BE2C (cell line): ENCODE results near the gene MZF1.
"Not testable (repeated sequence)": the region's sequence is repeated elsewhere in the genome, so short reads cannot be mapped to it uniquely, and the experiment has no call there.

Experiments
- DNase-seq: peaks from one replicate; pipeline ENCODE4 v3.0.0-alpha.2; 2020
- H3K27me3 ChIP-seq: fragments of 250-450 bp; sonication (Bioruptor Pico); 2 replicates; pipeline ENCODE4 v1.5.1; 2020; ENCODE audit warnings: mild to moderate bottlenecking
- H3K36me3 ChIP-seq: fragments of 250-450 bp; sonication (Bioruptor Pico); 2 replicates; pipeline ENCODE4 v1.5.1; 2020; ENCODE audit warnings: mild to moderate bottlenecking
- H3K4me1 ChIP-seq: fragments of 250-450 bp; sonication (Bioruptor Pico); 2 replicates; pipeline ENCODE4 v1.5.1; 2020
- H3K4me3 ChIP-seq: 2 replicates; pipeline ENCODE4 v1.5.1; 2011; ENCODE audit warnings: low read depth, low read length
- H3K9me3 ChIP-seq: fragments of 250-450 bp; sonication (Bioruptor Pico); 2 replicates; pipeline ENCODE4 v1.5.1; 2020
- TF ChIP-seq, protein P1 (sequence below): IDR thresholded peaks from 2 replicates; pipeline ENCODE4 v1.5.1; 2012; ENCODE audit warnings: mild to moderate bottlenecking, low read depth, low read length

MZF1 gene

GRCh38 chr19:58547323-58548312 lies 25.5 kb downstream of the MZF1 start:
- H3K36me3 ChIP-seq: peaks cover 67% of the 10 kb centered on the region
- no peak for DNase-seq
- H3K4me1 ChIP-seq: no peaks in the 10 kb centered on the region
- H3K27me3 ChIP-seq: peaks cover 6% of the 10 kb centered on the region
- TF ChIP-seq, protein P1, sequence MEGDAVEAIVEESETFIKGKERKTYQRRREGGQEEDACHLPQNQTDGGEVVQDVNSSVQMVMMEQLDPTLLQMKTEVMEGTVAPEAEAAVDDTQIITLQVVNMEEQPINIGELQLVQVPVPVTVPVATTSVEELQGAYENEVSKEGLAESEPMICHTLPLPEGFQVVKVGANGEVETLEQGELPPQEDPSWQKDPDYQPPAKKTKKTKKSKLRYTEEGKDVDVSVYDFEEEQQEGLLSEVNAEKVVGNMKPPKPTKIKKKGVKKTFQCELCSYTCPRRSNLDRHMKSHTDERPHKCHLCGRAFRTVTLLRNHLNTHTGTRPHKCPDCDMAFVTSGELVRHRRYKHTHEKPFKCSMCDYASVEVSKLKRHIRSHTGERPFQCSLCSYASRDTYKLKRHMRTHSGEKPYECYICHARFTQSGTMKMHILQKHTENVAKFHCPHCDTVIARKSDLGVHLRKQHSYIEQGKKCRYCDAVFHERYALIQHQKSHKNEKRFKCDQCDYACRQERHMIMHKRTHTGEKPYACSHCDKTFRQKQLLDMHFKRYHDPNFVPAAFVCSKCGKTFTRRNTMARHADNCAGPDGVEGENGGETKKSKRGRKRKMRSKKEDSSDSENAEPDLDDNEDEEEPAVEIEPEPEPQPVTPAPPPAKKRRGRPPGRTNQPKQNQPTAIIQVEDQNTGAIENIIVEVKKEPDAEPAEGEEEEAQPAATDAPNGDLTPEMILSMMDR: no peak
- H3K9me3 ChIP-seq: no peaks in the 10 kb centered on the region
- H3K4me3 ChIP-seq: no peak overlapping the region

DNA sequence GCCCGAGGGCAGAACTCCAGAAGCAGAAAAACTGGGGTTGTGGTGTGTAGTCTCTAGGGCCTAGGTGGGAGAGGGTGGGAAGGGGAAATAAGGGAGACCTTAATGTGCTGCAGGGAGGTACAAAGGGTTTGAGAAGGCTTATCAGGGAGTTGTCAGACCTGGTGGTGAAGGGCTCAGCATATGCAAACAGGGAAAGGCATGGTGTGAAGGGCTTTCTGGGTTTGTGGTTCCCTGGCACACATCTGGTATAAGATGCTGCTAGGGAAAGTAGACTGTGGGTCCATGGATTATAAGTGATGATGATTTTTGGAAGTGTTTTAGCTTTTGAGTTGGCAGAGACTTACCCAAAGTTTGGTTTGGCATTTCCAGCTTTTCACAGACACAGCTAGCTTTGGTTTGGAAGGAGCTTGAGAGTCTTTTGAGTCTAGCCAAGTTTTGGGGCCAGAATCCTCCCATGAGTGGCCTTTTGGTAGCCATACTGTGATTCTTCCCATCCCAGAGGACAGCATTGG lies 27.1 kb downstream of the MZF1 start:
- DNase-seq: no peak
- H3K4me1 ChIP-seq: no peaks in the 10 kb centered on the region
- no peaks in the 10 kb centered on the region for H3K9me3 ChIP-seq
- peak overlapping the region; percentile 79 for H3K4me3 ChIP-seq
- H3K27me3 ChIP-seq: peaks cover 6% of the 10 kb centered on the region
- peaks cover 52% of the 10 kb centered on the region for H3K36me3 ChIP-seq
- TF ChIP-seq, protein P1: no peak

DNA sequence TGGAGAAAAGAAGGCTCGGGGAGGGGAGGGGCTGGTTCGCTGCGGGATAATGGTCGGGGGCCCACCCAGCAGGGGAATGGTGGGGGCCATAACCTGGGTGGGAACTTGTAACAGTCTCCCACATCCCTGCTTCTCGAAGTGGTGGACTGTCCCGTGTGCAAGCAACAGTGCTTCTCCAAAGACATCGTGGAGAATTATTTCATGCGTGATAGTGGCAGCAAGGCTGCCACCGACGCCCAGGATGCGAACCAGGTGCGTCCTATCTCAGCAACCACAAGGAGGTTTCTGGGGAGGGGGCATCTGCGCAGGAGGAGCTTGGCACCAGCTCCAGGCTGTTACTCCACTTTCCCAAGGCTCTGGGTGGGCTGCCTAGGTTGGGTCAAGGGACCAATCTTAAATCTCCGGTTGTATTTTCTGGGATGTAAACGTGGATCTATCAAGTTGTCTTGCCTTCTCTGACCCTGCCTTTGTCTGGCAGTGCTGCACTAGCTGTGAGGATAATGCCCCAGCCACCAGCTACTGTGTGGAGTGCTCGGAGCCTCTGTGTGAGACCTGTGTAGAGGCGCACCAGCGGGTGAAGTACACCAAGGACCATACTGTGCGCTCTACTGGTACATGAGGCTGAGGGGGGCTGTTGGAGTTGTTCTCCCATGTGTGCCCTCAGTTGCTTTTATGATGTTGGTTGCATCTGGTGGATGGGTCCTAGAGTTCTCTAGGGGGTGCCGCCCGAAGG lies 27.7 kb downstream of the MZF1 start:
- H3K36me3 ChIP-seq: peaks cover 46% of the 10 kb centered on the region
- H3K9me3 ChIP-seq: no peaks in the 10 kb centered on the region
- peaks cover 6% of the 10 kb centered on the region for H3K27me3 ChIP-seq
- DNase-seq: no peak
- TF ChIP-seq, protein P1: no peak
- no peaks in the 10 kb centered on the region for H3K4me1 ChIP-seq
- peak overlapping the region; percentile 79 for H3K4me3 ChIP-seq

- DNase-seq: peak; percentile 60
- Histone ChIP-seq H3K4me1 (no peaks in the 10 kb centered on the region), H3K36me3 (peaks cover 39% of the 10 kb centered on the region), H3K27me3 (peaks cover 6% of the 10 kb centered on the region), H3K9me3 (no peaks in the 10 kb centered on the region), H3K4me3 (peak overlapping the region; percentile 79)
- TF ChIP-seq, protein P1: no peak
Observed at GRCh38 chr19:58544591-58545285, 28.4 kb downstream of the MZF1 start.

GRCh38 chr19:58543826-58544590 lies 29.1 kb downstream of the MZF1 start, which contains the start of gene TRIM28:
TSS of gene TRIM28 (plus strand) at chr19:58544064. CDS start at chr19:58544758, 694 bp downstream.
- Histone ChIP-seq H3K27me3 (peaks cover 6% of the 10 kb centered on the region), H3K9me3 (no peaks in the 10 kb centered on the region), H3K4me3 (peak within 1 kb of the TSS; percentile 79), H3K4me1 (no peaks in the 10 kb centered on the region), H3K36me3 (peaks cover 32% of the 10 kb centered on the region)
- DNase-seq: peak; percentile 94
- TF ChIP-seq, protein P1: no peak

DNA sequence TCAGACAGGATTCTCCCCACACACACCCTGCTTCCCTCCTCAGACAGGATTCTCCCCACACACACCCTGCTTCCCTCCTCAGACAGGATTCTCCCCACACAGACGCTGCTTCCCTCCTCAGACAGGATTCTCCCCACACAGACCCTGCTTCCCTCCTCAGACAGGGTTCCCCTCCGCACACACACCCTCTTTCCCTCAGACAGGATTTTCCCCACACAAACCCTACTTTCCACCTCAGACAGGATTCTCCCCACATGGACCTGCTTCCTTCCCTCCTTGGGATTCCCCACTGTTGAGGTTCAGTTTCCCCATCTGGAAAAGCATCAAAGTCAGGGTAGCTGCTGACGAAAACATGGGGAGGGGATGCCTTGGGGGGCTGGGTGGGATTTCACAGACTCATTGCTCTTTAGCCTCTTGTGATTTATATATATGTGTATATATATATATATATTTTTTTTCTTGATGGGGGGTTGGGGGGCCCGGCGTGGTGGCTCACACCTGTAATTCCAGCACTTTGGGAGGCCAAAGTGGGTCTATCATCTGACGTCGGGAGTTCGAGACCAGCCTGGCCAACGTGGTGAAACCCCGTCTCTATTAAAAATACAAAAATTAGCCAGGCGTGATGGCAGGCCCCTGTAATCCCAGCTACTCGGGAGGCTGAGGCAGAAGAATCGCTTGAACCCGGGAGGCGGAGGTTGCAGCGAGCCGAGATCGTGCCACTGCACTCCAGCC lies 30.3 kb downstream of the MZF1 start:
- peaks cover 22% of the 10 kb centered on the region for H3K36me3 ChIP-seq
- not testable (repeated sequence) for H3K4me3 ChIP-seq, H3K27me3 ChIP-seq, DNase-seq, H3K9me3 ChIP-seq, H3K4me1 ChIP-seq

DNA sequence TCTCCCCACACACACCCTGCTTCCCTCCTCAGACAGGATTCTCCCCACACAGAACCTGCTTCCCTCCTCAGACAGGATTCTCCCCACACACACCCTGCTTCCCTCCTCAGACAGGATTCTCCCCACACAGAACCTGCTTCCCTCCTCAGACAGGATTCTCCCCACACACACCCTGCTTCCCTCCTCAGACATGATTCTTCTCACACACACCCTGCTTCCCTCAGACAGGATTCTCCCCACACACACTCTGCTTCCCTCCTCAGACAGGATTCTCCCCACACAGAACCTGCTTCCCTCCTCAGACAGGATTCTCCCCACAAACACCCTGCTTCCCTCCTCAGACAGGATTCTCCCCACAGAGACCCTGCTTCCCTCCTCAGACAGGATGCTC lies 34.0 kb downstream of the MZF1 start:
- not testable (repeated sequence) for DNase-seq, H3K4me3 ChIP-seq, H3K36me3 ChIP-seq, H3K4me1 ChIP-seq, H3K27me3 ChIP-seq, H3K9me3 ChIP-seq
